ENCODE results near the gene ZNF462.
"Not testable (repeated sequence)": the region's sequence is repeated elsewhere in the genome, so short reads cannot be mapped to it uniquely, and the experiment has no call there.

DNA sequence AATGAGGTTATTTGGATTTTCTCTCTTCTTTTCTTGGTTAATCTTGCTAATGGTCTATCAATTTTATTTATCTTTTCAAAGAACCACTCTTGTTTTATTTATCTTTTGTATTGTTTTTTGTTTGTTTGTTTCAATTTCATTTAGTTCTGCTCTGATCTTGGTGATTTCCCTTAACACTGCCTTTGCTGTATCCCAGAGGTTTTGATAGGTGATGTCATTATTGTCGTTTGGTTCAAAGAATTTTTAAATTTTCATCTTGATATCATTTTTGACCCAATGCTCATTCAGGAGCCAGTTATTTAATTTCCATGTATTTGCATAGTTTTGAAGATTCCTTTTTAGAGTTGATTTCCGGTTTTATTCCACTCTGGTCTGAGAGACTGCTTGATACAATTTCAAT lies 126.9 kb downstream of the ZNF462 start:
- TF ChIP-seq, protein P1, sequence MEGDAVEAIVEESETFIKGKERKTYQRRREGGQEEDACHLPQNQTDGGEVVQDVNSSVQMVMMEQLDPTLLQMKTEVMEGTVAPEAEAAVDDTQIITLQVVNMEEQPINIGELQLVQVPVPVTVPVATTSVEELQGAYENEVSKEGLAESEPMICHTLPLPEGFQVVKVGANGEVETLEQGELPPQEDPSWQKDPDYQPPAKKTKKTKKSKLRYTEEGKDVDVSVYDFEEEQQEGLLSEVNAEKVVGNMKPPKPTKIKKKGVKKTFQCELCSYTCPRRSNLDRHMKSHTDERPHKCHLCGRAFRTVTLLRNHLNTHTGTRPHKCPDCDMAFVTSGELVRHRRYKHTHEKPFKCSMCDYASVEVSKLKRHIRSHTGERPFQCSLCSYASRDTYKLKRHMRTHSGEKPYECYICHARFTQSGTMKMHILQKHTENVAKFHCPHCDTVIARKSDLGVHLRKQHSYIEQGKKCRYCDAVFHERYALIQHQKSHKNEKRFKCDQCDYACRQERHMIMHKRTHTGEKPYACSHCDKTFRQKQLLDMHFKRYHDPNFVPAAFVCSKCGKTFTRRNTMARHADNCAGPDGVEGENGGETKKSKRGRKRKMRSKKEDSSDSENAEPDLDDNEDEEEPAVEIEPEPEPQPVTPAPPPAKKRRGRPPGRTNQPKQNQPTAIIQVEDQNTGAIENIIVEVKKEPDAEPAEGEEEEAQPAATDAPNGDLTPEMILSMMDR (conservative IDR thresholded peaks at IDR 0.05 in 1 of 2, IDR thresholded peaks at IDR 0.05 in 1 of 2; ENCODE audit: low read depth in 1 of 2, low read length in 2 of 2): not testable (repeated sequence)
- TF ChIP-seq EZH2 (IDR thresholded peaks at IDR 0.05; ENCODE audit: low read length, missing control alignments): not testable (repeated sequence)

Data from fibroblast of lung (primary cell).